HG03457 (cell line): Measurements from ENCODE around the gene SLC23A2.

Experiments used
- ATAC-seq: cut with Tn5 transposase; IDR thresholded peaks from one replicate; pipeline ENCODE4 v1.9.1; 2021; ENCODE audit warnings: moderate number of reproducible peaks; ENCODE audit not compliant: unreplicated experiment

The SLC23A2 gene

DNA sequence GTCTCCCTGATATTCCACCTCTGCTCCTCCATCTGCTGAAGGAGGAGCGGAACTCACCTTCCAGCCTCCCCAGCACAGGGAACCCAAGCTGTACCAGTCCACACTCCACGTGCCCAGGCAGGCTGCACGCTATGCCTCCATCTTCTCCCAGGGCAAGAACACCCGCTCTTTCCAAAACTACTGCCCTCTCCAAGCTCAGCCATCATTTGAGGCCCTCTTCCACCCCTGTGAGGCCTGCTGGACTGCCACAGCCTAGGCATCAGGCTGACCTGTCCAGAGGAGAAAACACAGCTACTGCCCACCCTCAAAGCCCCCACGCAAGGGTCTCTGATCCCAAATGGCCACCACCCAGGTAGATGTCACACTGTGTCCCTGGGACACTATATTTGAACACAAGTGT is 179.7 kb downstream of the SLC23A2 start:
- ATAC-seq, result no peak

DNA sequence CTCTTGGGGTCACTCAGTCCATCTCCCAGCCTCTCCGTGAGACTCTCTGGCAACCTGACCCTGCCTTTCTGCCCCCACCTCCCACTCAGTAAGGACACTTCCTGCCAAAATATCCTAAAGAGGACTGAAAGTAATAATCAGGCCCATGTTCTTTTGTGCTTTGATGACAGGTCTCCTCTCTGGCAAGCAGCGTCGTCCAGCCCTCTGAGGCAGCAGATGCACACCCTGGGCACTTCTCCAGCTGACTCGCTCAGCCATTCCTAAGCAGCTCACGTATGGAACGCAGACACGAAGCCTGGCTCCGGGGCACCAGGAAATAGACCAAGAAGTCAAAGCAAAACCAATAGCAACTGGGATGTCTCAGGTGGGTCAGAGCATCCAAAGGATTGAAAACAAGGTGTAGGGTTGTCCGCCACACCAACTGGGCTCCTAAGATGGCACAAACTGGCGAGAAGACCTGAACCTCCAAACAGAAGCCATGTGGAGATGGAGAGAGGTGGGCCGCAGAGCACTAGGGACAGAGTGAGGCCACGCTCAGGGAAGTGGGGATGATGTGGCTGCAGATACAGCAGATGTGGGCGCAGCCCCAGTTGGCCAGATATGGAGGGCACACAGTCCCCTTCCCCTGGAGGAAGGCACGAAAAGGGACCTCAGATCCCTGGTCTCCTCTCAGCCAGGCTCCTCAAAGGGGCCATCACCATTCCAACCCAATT is 180.3 kb downstream of the SLC23A2 start:
- ATAC-seq, result no peak

DNA sequence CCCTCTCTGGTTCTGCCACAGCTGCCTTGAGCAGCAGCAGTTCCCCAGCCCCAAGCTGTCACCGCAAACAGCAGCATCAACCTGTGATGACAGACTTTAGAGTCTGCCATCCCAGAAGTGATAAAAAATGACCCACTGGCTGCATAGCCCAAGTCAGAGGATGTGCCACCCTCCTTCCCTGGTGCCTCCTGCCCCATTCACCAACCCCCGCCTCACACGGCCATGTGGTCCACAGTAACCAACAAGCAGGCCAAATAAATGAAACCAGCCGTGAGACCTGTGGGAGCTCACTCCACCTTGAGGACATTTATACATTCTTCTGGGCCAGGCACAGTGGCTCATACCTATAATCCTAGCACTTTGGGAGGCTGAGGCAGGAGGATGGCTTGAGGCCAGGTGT is 181.4 kb downstream of the SLC23A2 start:
- no peak for ATAC-seq

DNA sequence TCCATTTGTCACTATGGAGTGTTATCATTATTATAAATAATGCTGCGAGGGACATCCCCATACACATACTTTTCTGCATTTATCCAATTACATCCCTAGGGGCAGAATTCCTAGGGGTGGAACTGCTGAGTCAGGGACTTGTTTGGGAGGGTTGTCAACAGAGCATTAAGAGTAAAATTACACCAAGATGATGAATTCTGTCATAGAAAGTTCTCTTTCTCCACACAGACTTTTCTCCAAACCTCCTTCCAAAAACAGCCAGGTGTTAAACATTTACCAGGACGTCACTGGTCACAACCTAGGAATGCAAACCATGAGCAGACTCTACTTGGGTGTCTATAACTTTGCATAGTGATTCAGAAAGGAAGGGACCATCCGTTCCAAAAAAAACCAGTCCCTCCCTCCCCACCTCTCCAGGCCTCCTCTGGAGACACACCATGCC is 184.1 kb downstream of the SLC23A2 start:
- ATAC-seq, result no peak

DNA sequence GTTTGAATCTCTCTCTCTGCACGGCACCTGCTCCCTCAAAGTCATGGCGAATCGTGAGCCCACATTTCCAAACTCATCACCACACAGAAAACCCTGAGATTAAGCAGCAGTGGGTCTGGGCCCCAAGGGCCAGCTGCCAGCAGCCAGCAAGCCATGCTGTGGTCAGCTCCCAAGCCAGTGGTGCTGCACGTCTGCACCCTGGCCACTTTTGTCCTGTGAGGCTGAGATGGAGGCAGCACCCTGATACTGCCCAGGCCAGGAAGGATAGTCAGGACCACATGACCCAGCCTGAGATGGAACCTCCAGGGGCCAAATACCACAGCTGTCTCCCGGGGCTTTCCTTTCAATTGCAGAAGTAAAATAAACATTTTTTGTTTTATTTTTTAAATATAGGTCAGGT is 185.7 kb downstream of the SLC23A2 start:
- no peak for ATAC-seq

DNA sequence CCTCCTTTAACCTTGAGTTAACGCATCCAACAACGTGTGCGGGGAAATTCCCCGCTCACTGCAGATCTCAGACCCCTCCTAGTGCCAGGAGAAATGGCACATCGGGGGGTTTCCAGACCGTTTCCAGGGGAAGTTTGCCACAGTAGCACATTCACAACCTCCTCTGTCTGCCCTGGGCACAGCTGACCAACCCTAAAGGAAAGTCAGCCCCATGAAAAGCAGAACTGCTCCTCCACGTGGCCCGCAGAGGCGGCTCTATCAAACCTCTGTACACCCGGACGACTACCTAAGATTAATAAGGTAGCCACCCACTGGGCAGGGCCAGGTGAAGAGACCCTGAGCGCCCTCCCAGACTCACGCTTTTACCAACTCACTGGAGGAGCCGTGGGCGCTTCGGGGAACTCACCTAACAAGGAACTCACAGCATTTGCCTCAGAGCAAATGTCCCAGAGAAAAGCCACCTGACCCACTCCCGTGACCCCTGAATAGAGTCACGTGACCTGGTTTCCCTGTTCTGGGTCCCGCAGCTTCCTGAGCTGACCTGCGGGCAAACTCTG is 186.5 kb downstream of the SLC23A2 start:
- ATAC-seq, result peak; percentile 52

DNA sequence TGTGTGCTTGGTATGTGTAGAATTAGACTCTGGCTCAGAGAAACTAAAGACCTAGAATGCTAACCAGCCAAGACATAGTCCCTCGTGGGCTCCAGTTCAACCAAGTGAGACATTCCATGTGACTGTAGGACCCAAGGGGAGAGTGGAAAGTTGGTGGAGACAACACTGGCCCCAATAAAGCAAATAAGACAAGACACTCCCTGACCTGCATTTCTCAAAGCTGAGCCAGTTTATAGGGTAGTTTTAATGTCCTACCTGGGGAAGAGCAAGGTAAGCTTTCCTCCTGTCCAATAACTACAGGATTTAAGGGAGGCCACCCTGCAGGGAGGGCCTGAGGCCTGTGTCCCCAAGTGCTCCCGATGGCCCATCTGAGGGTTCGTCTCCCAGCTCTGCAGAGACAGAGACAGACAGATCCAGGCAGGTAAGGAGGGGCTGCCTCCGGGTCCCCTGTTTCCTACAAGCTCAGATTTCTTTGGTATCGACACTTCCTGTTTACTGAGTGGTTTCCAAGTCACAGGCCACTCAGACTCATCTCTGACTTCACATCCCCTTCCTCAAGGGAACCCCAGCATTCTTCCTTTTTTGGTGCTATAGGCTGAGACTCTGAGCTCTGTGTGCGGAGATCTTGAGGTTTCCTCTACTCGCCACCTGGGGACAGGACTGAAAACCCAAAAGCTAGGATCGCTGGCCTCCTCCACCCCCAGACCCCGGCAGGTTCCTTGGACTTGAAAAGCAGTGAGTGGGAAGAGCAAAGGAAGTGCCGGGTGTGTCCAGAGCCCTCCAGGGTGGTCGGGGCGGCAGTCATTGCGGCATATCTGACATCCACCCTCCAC is 187.2 kb downstream of the SLC23A2 start:
- peak; percentile 38 for ATAC-seq

DNA sequence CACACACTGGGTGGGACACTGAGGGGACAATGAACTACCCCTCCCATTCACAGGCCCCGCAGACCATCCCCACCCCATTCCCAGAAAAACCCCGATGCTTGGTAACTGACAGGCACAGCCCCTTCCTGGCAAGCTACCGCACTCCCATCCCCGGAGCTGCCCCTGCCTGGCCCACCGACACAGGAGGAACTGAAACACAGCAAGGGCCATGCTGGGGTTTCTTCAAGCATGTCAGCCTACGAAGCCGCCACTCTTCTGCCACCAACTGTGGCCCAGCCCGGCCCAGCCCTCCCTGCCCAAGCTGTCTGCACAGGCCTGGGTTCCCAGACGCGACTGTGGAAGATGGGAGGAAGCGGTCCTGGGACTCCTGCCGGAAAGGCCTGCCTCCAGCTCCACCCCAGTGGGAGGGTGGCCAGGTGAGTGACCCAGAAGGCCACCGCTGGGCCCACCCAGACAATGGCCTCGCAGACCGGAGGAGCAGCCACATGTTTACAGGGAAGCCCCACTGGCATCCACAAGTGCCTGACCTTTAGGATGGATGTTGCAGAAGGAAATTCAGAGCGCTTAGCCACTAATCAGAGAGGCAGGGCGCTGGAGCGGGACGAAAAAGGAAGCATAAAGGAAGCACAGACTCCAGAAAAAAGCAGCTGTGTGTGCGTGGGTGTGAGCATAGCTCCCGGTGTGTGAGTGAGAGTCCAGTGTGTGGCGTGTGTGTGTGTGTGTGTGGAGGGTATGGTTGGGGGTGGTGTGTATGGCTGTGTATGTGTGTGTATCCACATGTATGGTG is 188.0 kb downstream of the SLC23A2 start:
- ATAC-seq, result no peak

DNA sequence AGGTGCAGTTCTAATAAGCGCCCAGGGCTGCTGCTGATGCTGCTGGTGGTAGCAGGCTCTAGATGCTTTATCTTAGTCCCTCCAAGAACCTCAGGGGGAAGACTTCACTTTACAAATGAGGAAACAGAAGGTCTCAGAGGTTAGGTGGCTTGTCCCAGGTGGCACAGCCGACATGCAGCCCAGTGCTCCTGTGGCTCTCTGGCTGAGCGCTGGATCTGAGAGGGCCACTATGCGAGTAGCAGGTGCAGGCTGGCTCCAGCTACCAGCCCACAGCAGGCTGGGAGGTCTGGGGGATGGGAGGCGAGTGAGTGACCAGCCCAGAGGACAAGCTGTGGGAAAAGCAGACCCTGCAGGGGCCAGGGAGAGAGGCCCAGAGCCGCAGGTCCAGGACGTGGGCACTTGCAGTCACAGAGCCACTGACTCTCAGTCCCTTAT is 188.7 kb downstream of the SLC23A2 start:
- no peak for ATAC-seq

DNA sequence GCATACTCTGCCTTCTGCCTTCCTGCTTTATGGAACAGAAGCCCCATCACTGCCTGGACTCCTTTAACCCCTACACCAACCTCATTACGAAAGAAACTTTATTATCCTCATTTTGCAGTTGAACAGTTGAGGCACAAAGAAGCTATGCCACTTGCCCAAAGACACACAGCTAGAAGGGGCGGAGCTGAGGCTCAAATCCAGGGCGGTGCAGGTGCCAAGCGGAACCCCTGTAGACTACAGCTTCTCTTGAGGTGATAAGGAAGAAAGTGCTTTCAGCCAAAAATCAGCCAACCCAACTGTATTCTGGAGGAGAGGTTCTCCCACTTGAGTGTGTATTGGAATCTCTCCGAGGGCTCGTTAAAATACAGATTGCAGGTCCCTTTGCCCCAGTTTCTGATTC is 189.1 kb downstream of the SLC23A2 start:
- ATAC-seq, result no peak

DNA sequence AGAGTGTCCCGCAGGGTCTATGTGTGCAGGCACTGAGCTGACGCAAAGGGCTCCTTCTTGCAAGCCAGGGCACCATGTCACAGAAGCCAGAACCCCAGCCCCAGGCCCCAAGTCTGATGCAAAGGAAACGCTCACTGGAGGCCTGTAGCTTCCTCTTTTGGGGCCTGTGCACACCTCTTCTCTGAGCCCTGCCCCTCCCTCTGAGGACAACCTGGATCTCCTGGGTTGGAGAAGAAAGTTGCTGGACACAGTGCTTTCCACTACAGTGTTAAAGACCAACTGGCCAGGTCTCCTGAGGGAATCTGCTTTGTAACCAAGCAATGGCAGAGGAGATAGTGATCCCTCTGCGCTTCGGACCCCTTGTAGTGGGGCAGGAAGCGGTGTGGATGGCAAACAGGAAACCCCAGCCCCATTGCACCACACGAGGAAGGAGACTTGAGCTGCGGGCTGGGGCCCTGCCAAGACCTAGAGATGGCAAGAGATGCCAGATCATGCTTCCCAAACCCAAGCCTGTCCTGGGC is 189.6 kb downstream of the SLC23A2 start:
- no peak for ATAC-seq

DNA sequence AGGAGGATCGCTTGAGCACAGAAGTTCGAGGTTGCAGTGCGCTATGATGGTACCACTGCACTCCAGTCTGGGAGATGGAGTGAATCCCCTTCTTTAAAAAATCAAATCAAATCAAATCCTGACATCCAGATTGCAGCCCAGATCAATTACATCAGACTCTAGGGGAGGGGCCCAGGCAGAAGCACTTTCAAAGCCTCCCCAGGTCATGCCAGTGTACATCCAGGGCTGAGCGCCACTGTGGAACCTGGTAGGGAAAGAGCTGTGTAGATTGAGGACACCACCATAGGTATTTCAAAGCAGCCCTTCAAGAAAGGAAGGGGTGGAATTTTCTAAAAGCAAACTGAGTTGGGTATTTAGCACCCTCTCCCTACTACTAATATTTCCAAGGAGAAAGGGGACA is 190.1 kb downstream of the SLC23A2 start:
- no peak for ATAC-seq

DNA sequence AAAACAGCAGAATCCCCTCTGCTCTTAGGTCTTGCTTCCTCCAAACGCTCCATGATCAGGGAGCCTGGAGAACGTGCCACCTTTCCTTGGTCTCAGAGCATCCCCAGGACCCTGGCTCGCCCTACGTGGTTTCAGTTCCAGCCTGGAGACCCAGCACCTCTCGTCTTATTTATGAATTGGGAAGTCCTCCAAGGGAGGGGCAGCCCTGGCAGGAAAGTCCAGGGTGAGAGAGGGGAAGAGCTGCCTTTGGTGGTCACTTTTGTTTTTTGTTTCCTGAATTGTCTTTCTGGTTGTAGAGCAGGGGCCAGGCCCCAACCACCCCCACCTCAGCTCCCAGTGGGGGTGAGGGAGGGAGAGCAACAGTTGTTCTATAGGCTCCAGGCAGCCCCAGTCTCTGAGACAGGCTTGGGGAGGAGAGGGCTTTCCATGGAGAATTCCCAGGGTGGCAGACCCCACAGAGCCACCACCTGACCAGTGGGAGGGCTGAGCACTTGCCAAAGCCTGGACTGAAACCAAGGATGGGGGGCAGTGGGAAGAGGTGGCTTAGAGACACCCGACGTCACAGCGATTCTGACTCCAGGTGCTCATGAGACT is 190.8 kb downstream of the SLC23A2 start:
- no peak for ATAC-seq

DNA sequence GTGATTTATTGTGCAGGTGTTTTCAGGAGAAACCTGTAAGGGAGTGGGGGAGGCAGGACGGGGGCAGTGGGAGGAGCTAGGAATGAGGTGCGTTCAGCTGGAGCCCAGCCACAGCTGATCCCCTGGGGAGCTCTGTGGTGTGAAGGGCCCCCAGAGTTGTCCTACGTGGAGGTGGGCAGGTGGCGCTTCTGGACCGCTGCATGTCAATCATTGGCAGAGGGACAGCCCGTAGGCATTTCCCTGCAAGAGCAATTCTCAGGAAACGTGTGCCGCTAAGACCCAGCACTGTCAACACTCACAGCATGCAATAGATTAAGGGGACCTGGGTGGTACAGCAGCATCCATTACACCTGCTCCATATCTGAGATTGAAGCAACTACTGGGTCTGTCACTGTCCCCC is 191.6 kb downstream of the SLC23A2 start:
- ATAC-seq, result no peak

DNA sequence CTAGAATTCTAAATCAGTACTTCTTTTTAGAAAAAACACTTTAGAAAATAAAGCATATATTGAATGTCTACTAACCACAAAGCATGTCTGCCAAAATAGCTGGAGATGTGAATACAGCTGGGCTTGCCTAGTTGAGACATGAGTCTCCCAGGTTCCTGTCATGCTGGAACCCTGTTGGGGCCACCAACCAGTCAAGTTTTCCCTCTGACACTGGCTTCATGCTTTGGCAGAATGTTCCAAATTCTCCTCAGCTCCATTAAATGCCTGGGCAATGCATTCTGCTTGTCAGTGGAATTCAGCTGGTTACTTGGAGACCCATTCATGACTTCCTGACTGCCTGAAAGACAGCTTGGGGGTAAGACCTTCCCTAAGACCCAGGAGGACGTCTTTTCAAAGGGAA is 192.4 kb downstream of the SLC23A2 start:
- no peak for ATAC-seq

DNA sequence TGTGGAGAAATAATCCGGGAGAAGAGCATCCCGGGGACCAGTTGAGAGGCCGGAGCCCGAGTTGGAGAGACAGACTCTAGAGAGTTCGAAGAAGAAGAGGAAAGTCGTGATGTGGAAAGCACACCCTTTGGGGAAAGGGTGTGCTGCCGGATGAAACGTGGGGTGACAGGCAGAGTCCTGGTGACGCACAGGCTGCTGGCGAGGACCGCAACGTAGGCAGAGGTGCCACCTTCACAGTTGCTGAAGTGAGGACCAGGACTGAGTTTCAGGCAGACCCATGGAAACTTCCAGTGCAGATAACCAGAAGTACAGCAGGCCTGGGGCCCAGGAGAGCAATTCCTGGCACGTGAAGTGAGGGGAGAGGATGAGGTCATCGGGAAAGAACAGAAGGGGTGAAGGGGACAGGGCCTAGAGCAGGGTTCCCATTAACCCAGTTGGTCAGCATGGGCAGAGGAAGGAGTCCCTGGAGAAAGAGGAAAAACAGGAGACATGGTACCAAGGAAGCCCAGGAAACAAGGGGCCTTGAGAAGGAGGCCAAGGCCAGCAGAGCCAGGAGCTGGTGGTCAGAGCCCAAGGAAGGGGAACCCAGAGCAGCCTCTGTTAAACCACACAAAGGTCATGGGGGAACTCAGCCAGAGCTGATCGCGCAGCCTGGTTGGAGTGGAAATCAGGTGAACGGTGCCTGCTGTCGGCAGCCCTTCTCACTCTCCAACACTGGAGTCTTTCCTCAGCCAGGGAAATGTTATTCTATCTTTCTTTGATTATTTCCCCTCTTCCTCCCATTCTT is 195.5 kb downstream of the SLC23A2 start:
- ATAC-seq, result no peak

DNA sequence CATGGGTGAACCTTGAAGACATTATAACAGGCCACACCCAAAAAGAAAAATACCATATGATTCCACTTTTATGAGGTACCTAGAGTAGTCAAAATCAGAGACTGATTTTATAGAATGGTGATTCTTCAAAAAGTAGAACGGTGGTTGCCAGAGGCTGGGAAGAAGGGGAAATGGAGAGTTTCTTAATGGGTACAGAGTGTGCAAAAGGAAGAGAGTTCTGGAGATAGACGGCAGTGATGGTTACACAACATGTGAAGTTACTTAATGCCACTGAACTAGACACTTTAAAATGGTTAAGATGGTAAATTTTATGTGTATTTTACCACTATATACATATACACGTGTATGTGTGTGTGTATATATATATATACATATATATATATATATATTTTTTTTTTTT is 198.8 kb downstream of the SLC23A2 start:
- no peak for ATAC-seq
